Measurements from ENCODE around the gene CDR2L. TPM values are rescaled to one million over a fixed set of nuclear protein-coding genes. Genes with fewer than 3 reads are reported as not detected.
A peak's percentile ranks its signal among the peaks of the same experiment; 100 is the strongest.
"Not testable (repeated sequence)": the region's sequence is repeated elsewhere in the genome, so short reads cannot be mapped to it uniquely, and the experiment has no call there.

CDR2L gene
- total RNA-seq, 1 experiment from 2014 or later, result 25.1 TPM

- no peak for DNase-seq (ENCODE audit: low read depth)
Measured at GRCh38 chr17:75036643-75037268, 49.3 kb downstream of the CDR2L start.

DNA sequence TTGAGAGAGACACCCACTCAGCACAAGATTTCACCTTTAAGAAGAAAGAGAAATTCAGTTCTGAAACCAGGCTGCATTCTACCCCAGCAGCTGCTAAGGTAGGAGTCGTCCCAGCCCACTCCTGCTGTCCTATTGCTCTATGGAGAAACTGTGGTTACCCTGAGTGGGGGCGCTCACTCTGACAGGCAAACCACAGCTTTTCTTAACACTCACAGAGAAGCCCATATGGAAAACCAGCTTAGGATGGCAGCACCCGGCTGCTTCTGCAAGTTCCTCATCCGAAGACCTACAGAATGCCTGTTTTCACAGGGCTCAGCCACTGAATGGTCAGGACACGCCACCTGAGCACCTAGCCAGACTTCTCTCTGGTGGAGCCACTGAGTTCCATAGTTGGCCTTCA is 51.8 kb downstream of the CDR2L start:
- DNase-seq (ENCODE audit: low read depth), result no peak

DNA sequence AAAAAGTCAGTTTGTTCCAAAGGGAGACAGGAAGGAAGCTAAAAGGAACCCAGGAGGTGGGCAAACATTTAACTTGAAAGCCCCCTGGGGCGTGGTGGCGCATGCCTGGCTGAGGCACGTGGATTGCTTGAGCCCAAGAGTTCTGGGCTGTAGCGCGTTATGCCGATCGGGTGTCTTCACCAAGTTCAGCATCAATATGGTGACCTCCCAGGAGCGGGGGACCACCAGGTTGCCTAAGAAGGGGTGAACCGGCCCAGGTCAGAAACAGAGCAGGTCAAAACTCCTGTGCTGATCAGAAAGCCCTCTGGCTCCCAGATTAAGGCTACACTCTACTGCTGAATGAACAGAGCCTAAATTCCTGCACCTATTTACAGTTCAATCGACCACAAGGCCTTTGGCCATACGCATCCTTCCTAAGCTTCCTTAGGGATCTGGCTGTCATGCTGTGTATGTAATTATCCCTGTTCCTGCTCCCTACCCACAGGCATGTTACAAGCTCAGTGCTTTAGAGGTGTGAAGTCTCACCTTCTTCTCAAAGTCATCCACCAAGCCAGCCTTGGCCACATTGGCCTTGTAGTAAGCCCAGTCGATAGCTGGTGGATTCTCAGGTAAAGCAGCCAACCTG is 54.3 kb downstream of the CDR2L start:
- DNase-seq (ENCODE audit: low read depth), result no peak

DNA sequence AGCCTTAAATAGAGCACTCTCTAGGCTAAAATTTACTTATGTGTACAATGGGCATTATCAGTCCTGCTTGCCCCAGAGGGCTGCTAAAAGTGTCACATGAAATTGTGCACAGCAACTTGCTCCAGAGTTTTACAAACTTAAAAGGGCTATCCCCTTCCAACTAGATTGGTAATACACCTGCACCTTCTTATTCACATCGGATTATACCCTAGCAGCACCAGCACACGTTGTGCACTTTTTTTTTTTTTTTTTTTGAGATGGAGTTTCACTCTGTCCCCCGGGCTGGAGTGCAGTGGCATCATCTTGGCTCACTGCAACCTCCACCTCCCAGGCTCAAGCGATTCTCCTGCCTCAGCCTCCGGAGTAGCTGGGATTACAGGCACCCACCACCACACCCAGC is 56.4 kb downstream of the CDR2L start:
- not testable (repeated sequence) for DNase-seq (ENCODE audit: low read depth)

GRCh38 chr17:75044716-75045115 is 57.3 kb downstream of the CDR2L start:
- no peak for DNase-seq (ENCODE audit: low read depth)

DNA sequence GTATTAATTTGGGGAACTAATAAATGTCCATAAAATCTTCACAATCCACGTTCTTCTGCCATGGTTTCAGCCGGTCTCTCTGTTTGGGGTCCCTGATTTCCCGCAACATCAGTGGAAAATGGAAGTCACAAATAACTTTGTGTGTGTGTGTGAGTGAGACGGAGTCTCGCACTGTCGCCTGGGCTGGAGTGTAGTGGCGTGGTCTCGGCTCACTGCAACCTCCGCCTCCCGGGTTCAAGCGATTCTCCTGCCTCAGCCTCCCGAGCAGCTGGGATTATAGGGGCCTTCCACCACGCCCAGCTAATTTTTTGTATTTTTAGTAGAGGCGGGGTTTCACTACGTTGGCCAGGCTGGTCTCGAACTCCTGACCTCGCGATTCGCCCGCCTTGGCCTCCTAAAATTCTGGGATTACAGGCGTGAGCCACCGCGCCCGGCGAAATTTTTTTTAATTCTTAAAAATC is 58.5 kb downstream of the CDR2L start:
- not testable (repeated sequence) for DNase-seq (ENCODE audit: low read depth)

GRCh38 chr17:75046407-75047289 is 59.2 kb downstream of the CDR2L start, which contains the start of the genes ATP5PD and KCTD2:
ATP5PD (minus strand) TSS chr17:75046969; CDS start chr17:75042650, 4,319 bp downstream.
KCTD2 (plus strand) TSS chr17:75047225; CDS start chr17:75047251, 26 bp downstream.
- DNase-seq (ENCODE audit: low read depth), result peak; percentile 95

- DNase-seq (ENCODE audit: low read depth), result no peak
Measured at GRCh38 chr17:75047398-75048098, 60.1 kb downstream of the CDR2L start.

- DNase-seq (ENCODE audit: low read depth), result no peak
Measured at GRCh38 chr17:75048249-75048878, 60.9 kb downstream of the CDR2L start.

GRCh38 chr17:75049057-75049456 is 61.6 kb downstream of the CDR2L start:
- no peak for DNase-seq (ENCODE audit: low read depth)

DNA sequence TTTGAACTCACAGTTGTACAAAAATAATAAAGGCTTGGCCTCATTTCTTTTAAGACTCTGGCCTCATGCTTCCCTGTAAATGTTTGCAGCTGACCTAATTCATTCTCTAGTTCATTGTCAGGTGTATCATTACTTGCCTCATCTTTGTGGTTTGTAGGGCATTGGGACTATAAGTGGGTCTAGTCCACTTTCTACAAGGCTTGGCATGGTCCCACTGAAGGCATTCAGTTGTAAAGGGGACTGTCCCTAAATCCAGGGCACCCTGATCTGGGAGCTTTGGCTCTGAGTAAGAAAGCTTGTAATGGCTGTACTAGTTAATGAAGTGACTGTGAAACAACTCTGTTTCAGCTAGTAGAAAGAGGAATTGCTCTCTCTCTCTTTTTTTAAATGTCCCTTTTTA is 62.3 kb downstream of the CDR2L start:
- DNase-seq (ENCODE audit: low read depth), result no peak

- no peak for DNase-seq (ENCODE audit: low read depth)
Measured at GRCh38 chr17:75051941-75052340, 64.5 kb downstream of the CDR2L start.

Other genes starting within 250 kb of the CDR2L start
- 97.6 and 119 TPM in 2 replicates for gene NHERF1, start 239.0 kb upstream of the CDR2L start, total RNA-seq (2014; rRNA removed)
- 35.5 and 39.1 TPM in 2 replicates for gene NAT9, start 211.3 kb upstream of the CDR2L start, total RNA-seq (2014; rRNA removed)
- gene GRIN2C, start 127.7 kb upstream of the CDR2L start, total RNA-seq (2014; rRNA removed), result 0.06 TPM in 1 of 2 replicates, not detected in the other
- 39.4 and 48.5 TPM in 2 replicates for gene FDXR, start 114.6 kb upstream of the CDR2L start, total RNA-seq (2014; rRNA removed)
- not detected in 2 replicates for gene FADS6, start 94.0 kb upstream of the CDR2L start, total RNA-seq (2014; rRNA removed)
- not detected in 2 replicates for gene USH1G, start 64.4 kb upstream of the CDR2L start, total RNA-seq (2014; rRNA removed)
- not detected in 2 replicates for gene OTOP2, start 63.4 kb upstream of the CDR2L start, total RNA-seq (2014; rRNA removed)
- not detected in 2 replicates for gene OTOP3, start 51.7 kb upstream of the CDR2L start, total RNA-seq (2014; rRNA removed)
- gene HID1, start 14.9 kb upstream of the CDR2L start, total RNA-seq (2014; rRNA removed), result not detected in 2 replicates
- 56.0 and 84.9 TPM in 2 replicates for gene MRPL58, start 25.0 kb downstream of the CDR2L start, total RNA-seq (2014; rRNA removed)
- 281 and 284 TPM in 2 replicates for gene ATP5PD, start 59.3 kb downstream of the CDR2L start, total RNA-seq (2014; rRNA removed)
- 22.8 and 26.9 TPM in 2 replicates for gene KCTD2, start 59.6 kb downstream of the CDR2L start, total RNA-seq (2014; rRNA removed)
- 0.11 TPM in 1 of 2 replicates, not detected in the other for gene SLC16A5, start 100.3 kb downstream of the CDR2L start, total RNA-seq (2014; rRNA removed)
- 2.3 and 5.1 TPM in 2 replicates for gene ARMC7, start 122.3 kb downstream of the CDR2L start, total RNA-seq (2014; rRNA removed)
- gene NT5C, start 144.1 kb downstream of the CDR2L start, total RNA-seq (2014; rRNA removed), result 108 TPM in 2 replicates
- gene JPT1, start 166.9 kb downstream of the CDR2L start, total RNA-seq (2014; rRNA removed), result 281 and 311 TPM in 2 replicates
- 104 and 109 TPM in 2 replicates for gene SUMO2, start 195.3 kb downstream of the CDR2L start, total RNA-seq (2014; rRNA removed)
- 41.1 and 42.1 TPM in 2 replicates for gene NUP85, start 218.0 kb downstream of the CDR2L start, total RNA-seq (2014; rRNA removed)

Measured in LHCN-M2 (cell line).